ENCODE measurements around the gene TMIE. TPM values are rescaled to one million over a fixed set of nuclear protein-coding genes. Genes with fewer than 3 reads are reported as not detected.

TMIE gene
- total RNA-seq, 1 donor from 2014 or later, result 0.17 TPM

DNA sequence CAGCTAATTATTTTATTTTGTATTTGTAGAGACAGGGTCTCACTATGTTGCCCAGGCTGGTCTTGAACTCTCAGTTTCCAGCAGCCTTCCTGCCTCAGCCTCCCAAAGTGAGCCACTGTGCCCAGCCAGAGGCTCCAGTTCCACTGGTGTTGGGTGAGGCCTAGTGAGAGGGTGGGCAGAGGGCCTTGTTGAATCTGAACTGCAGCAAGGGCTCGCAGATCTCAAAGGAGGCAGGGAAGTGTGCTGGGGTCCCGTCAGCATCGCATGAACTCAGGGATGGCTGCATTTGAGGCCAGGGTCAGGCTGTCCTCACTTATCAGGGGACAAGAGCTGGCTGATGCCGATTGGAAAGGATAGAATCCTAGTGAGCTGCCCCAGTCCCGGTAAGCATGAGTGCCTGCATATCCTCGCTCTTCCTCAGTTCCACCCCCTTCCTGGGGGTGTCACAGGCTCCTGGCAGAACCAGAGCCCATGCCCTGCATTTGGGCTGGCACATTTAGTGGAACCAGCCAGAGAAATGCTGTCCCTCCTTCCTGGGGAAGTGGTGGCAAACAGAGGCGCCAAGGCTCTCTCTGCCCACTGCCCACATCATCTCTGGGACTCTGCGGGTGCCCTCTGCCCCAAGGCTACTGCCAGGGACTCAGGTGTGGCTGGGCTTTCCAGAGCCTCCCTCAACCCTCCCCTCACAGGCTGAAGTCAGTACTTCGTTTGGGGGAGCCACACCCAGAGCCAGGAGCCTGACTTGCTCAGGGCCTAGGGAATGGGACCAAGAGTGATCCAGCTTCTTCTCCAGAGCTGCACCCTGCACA, 31.8 kb upstream of the TMIE start:
- no peak for DNase-seq

DNA sequence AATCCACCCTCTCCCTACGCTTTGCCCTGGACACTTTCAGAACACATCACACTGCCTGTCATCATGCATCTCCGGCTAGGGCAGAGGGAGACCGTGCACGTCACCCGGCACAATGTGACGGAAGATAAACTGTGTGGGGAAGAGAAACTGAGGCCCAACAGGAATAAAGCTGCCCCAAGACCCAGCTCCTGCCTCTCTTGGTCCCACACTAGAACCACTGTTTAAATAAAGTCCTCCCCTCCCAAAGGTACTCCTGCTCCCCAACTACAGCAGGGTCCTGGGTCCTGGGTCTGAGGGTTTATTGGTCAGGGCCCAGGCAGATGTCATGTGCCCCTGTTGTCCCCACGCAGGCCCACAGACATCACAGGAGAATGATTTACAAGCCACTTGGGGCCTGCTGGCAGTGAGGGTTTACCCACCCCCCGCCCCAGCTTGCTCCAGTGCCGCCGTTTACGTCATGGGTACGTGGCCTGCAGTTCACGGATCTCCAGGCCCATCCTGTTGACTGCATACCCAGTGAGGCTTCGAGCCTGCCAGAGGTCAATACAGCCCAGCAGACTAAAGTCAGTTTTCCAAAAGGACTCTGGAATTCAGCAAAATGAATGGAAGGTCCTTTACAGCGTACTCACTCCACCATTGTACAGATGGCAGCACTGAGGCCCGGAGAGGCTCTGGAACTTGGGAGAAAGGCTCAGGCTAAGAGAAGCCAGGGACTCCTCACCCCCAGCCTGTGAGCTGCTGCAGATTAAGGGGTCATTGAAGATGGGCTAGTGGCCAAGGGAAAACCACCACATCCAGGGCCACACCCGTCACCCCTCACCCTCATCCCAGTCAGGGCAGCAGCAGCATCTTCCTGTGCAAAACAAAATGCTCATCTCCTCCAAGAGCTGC, 30.9 kb upstream of the TMIE start:
- no peak for DNase-seq

DNA sequence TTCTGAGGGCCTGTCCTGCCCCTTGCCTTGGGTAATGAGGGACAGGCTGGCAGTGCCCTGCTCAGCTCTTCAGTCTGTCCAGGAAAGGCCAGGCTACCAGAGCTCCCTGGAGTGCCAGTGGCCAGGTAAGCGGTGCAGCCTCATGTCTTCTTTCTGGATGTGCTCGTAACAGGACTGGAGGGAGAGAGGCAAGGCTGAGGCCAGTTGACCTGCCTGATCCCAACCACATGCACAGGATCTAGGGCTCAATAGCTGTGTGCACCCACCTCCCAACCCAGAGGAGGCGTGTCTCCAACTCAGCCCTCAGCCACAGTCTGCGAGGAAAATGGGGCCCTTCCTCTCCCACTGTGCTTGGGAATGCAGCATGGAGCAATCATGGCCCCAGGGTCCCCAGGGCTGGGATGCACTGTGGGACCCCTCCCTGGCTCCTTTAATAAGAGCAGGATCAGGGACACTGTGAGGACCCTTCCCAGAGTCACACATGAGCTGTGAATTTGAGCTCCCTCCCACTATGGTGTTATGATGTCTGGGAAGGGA, 30.2 kb upstream of the TMIE start:
- DNase-seq, result no peak

DNA sequence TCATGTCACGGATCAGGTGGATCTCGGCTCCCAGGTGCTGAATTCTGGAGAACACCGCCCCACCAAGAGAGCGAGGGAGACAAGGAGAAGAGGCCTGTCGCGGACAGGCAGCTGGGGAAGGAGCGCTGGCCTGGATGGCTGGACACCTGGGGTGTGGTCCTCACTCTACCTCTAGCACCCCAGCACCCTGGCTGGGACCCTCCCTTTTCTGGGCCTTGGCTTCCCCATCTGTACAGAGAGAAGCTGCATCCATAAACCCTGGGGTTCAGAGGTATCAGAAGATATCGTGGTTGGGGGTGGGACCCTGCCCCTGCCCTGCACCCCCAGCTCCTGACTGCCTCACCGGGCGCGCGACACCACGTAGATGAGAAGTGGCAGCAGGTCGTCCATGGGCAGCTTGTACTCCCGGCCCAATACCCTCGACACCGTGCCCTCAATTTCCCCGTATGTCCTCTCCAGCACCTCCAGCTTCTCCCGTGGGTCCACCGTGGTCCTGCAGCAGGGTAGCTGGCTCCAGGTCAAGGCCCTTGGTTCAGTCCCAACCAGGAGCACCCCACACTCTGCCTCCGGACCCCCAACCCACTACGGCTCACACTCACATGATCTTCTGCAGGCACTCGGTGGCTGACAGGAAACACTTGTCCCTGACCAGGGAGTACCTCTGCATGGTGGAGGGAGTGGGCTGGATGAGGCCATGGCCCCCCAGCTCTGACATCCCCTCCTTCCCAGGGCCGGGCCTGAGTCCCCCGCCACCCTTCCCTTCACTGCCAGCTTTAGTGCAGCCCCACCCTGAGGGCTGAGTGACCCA, 29.4 kb upstream of the TMIE start:
- DNase-seq, result no peak

DNA sequence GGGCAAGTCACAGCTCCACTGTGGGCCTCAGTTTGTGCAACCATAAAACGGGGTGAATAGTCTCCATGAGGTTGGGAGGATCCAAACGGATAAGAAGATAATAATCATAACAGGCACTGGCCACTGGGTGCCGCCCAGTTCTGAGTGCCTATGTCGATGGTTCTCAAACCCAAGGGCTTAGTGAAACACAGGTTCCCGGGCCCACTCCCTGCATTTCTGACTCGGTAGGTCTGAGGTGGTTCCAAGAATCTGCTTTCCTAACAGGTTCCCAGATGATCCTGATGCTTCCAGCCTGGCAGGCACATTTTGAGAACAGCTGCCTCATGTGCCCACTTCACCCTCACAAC, 28.9 kb upstream of the TMIE start:
- DNase-seq, result no peak

DNA sequence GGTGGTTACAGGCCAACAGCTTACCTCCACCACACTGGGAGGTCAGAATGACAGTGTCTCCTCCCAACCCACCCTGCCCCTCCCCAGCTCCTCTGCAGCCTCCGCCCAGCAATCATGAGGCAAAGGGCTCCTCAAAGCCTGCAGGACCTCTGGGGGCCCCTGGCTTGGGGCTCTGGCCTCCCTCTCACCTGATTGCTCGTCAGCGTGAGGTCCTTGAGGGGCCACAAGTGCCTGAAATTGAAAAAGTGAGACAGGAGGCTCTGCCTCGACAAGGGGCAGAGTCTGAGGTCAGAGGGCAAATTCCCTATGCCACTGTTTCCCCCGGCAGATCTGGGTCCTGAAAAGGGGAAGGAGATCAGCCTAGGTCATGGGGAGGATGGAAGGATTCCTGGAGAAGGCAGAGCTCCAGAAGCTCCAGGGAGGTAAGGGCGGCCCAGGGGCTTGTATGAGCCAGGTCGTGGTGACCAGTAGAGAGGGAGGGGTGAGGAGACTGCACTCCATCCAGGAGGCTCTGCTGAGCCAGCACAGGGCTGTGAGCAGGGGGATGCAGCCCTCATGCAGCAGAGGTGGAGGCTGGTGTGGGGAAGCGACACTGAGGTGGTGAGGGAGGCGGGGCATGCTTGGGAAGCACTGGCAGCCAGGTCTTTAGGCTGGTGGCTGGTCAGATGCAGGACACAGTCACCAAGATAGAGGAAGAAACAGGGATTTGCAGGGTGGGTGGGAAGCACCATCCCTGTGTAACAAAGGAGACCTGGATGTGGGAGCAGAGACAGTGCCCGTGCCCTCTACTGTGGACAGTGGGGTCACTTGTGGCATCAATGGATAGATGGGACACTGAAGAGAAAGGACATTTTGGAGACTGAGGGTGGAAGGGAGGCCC, 27.8 kb upstream of the TMIE start:
- no peak for DNase-seq

DNA sequence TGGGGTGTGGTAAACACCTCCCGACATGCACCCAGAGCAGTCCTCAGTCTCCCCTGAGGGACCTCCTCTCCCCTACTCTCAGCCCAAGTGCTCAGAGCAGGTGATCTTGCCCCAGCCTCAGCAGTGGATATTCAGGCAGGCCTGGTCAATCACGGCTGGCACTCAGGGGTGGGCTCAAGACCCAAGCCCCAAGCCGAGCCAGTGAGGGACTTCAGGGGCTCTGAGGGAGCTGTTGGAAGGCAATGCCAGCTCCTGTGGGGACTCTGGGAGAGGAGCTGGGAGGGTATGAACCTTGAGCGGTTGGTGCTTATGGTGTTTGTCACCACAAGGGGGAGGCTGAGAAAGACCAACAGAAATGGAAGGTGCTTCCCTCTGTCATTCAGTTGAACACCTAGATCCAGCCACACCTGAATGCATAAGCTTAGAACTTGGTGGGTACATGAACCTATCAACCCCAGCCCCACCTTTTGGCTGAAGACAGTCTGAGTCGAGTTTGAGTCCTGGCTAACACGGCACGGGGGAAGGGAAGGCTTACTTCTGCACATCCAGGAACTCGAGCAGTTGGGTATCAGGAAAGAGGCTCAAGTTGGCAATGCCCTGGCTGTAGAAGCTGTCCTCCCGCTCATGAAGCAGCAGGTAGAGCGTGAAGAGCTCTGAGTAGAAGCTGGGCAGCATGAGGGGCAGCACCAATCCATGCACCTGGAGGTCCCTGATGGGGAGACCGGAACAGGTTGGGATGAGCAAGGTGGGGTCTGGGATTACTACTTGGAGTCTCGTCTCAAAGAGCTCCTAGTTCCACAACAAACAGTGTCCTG, 27.0 kb upstream of the TMIE start:
- no peak for DNase-seq

DNA sequence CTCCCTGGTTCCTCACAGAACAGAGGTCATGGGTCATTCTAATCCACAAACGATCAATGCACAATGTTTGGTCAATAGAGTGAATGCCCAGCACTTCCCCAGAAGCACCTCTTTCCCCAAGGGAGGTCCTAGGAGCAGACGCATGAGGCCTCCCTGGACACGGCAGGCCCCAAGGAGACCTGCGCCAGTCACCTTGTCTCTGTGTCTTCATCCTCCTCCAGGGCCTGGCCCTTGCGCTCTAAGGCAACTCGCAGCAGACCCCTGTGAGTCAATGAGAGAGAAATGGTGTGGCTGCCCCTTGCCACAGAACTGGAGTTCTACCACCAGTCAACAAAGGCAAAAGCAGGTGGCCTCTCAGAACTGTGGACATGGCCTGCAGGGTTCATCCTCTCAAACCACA, 25.8 kb upstream of the TMIE start:
- no peak for DNase-seq

DNA sequence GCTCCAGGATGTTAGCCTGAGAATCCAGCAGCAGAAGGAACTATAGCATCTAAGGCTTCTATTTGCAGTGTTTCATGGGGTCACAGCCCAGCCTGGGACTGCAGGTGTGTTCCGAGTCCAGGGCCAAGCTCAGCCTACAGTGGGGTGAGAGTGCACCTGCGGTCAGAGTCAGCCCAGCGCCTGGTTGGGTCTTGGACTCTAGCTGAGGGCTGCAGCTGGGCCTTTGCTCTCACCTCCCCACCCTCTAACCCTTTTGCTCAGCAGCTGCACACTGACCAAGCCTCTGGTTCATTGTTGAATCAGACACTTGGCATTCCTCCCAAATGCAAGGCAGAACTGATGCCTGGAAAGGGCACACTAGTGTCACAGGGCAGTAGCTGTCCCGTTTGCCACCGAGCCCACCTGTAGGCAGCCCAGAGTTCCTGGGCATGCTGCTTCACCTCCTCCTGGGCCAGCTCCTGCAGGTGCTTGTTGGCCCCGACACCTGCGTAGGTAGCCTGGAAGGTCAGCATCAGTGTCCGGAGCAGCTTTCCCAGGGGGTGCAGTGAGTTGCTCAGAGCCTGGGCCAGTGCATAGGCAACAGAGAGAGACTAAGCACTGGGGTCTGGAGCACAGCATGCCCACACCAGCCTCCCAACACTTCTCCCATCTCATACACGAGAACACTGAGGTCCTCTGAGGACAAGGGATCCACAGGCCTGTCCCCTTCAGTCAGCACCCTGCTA, 25.2 kb upstream of the TMIE start:
- peak; percentile 23 for DNase-seq

DNA sequence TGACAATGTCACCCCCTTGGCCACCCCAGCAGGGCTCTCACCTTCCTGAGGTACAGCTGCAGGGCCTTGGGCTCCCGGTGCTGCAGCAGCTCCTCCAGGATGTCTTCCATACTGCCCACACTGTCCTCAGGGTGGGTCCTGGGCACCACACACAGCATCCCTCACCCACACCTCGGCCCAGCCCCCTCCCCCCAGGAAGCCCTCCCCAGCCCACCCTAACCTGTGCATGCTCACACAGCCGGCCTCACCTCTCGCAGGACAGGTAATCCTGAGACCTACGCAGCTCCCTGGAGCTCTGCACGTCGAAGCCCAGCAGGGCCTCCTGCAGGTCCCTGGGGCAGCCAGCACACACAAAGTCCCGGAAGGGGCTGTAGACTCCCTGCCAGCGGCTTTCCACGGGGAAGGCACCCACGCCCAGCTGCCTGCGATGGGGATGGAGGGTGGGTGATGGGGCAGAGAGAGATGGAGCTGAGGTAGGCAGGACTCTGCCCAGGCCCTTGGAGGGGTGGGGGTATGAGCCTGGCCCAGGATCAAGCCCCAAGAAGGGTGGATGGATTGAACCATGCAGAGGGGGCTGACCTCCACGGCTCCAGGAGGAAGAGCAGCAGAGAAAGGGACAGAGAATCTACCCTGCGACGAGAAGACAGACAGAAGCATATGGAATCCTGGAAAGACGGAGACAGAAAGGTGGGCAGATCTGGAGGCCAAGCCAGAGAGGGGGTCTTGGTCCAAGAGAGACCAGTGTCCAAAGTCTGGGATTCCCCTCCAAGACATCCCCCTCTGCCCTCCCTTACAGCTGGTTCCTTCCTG, 24.4 kb upstream of the TMIE start:
- DNase-seq, result no peak

DNA sequence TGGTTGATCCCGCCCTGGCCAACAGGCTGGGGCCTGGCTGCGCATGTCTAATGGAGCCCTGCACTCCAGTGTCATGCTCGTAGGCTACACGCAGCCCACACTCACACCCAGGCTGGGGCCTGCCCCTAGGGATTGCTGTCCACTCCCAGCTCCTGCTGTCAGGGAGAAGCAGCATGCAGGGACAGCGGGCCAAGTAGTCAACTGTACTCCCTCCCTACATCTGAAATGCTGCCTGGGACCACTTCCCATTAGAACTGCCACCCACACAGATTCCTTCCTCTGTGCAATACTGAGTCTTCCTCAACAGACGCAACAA, 23.8 kb upstream of the TMIE start:
- DNase-seq, result no peak

DNA sequence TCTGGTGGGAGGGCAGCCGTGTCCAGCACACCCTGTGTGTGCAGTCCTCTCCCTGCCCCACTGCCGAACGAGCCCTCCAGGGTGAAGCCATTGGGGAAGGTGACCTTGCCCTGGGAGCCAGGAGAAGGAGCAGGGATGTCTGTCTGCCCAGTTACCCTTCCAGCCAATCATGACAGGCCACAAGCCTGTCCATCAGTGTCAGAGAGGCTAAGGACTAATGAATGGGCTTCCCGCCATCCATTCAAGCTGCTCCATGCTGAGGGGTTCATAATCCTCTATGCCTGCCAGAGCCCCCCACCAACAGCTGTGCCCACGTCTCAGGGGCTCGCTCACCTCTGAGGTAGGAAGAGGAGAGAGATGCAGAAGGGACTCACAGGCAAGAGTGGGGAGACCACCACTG, 22.9 kb upstream of the TMIE start:
- DNase-seq, result no peak

DNA sequence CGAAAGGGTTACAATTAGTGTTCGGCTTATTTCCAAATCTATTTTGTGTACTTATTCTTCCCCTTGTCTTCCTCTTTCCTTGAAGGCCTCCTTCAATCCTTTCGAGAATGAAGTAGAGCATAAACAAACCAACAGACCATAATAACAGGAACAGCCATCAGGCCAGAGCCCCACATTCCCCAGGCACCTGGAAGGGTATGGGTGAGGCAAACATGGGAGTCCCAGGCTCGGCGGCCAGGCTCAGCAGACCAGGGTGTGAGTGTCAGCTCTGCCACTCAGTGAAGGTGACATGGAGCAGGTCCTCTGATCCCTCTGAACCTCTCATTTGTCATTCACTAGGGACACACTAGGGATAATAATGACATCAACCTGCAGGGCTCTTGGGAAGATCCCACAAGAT, 21.5 kb upstream of the TMIE start:
- DNase-seq, result no peak

DNA sequence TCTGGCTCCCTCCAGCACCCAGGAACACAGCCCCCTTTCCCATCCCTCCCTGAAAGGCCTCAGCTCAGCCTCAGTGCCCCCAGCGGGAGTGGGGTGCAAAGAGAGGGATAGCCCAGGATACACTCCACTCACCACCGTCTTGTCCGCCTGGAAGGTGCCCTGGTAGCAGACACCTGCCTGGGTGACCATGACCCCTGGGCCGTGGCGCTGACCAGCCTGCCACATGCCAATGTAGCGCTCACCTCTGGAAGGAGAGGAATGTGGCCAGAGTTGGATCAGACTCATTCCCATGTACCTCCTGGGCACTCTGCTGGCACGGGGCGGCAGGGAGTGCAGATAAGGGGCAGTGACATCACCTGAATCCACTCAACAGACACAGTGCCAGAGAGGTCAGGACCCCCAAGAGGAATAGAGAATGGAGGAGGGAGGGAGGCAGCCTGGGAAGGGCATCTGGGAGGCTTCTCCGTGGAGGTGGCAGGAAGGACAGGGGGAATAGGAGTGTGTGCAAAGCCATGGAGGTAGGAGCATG, 20.8 kb upstream of the TMIE start:
- no peak for DNase-seq

DNA sequence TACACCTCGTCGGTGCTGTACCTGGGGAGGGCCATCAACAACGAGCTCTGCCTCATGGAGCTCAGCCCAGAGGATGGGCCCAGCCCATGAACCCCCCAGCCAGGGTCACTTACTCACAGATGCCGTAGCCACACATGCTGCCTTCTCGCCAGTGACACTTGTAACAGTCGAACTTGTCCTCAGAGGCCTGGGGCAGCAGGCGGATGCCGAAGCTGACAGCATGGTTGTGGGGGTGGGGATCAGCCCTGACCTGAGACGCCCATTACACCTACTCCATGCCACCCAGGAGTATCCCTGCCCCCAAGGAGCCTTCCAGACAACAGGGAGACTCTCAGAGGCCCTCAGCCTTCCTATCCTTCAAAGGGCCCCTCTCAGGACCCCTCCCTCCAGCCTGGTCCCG, 19.8 kb upstream of the TMIE start:
- no peak for DNase-seq

DNA sequence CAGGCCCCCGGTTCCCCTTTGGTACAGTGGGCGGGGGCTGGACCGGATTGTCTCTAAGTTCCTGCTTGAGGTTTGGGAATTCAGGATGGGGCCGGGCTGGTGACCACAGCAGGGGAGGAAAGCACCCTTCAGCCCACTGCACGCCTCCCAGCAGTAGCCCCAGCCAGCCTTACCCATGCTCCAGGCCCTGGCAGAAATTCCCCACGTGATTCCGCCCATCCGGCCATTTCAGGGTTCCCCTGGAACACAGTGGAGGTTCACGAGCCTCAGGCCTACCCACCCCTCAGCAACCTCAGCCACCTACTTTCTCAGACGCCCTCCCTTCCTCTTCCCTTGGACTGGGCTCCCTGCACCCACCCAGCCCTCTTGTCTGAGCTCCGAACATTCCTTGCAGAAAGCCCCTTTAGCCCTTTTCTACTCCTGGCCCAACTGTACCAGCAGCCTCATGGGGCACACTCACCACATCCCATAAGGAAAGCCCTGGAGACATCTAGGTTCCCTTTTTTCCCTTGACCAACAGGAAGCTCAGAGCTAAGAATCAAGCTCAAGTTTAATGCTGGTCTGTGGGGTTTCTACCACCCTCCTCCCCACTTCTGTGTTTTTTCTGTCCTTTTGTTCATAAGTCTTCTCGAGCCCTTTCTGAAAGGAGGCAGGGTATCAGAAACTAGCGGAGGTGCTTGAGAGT, 19.2 kb upstream of the TMIE start:
- no peak for DNase-seq

DNA sequence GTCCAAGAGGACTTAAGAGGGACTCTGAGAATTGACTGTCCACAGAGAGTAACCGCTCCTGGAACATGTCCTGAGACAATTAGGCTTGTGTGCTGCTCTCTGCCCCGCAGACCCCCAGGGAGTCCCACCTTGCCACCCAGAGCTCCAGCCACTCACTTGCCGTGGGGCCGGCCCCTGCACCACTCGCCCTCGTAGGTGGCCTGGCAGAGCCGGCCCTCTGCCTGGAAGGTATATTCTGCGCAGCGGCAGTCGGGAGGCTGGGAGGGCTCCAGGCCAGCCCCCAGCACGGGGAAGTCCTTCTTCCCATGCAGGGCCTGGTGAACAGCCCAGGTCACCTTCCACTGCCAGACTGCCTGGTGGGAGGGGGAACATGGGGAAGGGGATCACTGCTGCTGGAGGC, 18.2 kb upstream of the TMIE start:
- no peak for DNase-seq

DNA sequence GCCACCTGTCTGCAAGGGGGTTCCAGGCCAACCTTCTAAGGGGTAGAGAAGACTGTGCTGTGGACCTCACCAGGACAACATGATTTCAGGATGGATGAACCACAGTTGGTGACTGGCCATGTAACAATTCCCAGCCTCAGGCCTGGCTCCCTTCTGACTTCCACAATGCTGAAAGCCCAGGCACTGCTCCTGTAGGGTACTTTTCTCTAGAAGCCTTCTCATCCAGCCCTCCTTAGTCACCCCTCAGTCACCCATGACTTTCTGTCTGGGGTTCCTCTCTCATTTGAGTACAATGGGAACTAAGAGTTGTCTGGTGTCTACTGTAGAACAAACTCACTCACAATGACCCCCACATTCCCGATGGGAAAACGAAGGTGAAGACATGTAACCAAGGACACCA, 16.3 kb upstream of the TMIE start:
- no peak for DNase-seq

DNA sequence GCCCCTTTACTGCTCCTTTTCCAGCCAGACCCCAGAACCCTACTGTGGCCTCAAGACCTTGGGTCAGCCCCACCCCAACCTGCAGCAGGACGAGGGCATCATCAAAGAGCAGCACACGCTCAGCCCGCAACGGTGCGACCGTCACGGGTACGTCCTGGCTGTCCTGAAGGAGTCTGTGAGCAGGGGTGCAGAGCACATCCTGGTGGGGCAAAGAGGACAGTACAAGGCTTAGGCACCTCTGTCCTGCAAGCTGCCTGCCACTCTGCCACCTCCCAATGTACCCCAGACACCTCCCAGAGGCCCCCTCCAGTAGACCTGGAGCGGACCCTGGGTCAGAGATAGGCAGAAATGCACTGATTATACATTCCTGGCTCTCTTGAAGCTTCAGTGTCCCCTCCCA, 15.7 kb upstream of the TMIE start:
- no peak for DNase-seq

Measured in dermis blood vessel endothelial cell (primary cell).